NCI-H1105 treated with DMSO at 0.1 percent for 48 hours (cell line): ENCODE data around the gene VSIG4.

ENCODE experiments used
- DNase-seq: peaks from one replicate; lab custom pipeline; 2025; lab: John Stamatoyannopoulos, UW

The VSIG4 gene

DNA sequence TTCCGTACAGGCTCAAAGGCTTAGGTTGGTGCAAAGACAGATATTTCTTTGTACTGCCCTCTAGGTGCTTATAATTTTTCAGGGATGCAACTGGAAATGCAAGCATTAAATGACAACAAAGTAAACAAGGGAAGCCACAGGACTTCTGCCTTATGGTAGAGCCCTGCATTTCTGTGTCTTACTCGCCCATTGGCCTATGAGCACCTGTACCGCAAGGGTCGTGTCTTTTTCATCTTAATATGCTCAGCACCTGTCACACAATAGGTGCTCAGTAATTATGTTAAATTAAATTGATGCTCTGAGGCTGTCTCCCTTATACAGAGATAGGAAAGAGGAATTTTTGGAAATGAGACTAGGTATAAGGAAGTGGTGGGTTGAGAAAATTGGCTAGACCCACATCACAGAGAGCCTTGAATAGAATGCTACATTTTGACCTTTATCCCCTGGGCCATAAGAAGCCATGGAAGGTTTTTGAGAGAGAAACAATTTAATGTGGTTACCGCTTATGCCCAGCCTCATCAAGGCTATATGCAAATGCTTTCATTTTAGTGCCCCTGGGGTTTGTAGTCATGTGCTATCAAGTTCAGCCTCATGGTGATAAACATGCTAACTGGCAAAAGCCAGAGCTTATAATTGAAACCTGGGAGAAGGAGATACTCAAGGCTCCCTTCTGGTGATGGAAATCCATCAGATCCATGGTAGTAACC is 16.3 kb downstream of the VSIG4 start:
- no peak for DNase-seq

DNA sequence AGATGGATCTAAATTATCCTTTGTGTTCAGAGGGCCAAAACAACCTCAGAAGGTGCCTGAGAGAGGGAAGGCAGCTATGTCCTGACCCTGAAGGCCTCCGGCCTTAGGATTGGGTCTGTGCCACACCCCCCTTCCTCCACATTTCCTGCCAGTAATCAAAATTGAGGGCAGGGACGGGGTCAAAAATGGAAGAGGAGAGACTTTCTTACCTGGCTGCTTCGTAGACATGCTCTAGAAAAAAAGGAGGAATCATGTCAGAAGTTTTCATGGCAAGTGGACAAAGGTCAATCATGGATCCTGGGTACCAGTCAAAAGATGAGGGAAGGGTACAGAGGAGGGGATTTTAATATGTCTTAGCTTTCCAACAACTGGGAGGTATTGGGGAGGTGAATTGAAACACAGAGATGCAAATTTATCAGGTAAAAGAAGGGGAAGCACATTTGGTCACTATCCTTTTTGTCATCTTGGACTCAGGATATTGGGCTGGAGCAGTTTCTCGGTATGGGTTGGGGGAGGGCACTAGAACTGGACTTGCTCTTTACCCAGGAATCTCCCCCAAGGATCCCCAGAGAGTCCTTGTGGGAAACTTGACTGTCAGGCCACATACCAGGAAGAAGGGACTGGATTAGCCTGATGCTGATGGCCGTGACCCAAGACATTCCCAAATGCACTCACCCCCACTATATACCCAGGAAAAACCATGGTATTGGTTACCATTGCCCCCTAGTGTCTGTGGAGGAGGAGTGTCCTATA is 17.1 kb downstream of the VSIG4 start:
- DNase-seq, result no peak

DNA sequence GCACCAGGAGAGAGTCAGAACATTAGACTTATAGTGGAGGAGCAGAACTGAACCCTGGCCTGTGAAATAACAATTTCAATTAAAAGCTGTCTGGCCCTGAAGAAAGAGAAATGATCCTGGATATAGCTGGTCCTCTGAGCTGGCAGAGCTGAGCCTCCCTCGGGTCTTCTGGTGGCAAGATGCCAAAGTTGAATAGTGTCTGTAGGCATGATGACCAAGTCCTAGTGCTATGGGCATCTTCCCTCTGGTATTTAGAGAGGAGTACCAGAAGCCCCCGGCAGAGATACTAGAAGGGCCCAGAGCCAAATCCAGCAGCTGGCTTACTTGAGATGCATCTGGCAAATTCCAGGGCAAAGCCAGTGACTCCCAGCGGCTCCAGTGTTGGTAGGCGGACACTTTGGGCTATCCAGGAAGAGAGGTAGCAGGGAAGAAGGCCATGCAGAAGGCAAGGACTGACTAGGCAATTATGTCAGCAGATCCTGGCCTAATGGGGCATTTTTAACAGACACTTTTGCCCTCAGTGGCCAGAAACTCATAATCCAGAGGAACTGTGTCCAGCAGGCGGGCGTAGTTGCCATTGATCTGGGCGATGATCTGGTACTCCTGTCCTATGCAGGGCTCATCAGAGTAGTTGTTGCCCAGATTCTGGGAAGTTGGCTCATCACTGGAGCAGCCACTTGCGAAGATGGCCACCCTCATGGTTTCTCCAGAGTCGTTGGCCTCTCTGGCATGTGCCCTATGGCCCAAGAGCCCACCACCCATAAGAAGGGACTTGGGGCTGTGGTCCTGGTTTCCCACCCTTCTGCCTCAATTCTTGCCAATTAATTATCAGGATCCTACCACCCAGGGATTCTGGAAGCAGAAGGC is 17.9 kb downstream of the VSIG4 start:
- no peak for DNase-seq

DNA sequence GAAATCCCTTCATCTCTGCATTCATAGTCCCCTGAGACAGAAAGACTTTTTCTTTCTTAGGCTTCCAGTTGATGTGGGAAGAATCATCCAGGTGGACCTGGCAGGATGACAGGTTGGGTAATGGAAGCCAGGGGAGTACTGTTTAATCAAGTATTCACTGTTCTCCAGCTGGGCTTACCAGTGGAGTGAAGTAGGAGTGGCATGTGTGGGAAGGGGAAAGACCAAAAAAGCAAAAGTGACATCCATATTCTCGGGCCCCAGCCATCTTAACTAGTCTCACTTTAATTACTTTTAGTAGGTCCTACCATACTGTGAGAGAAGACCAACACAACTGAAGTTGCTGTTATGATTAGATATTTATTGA is 18.5 kb downstream of the VSIG4 start:
- no peak for DNase-seq

DNA sequence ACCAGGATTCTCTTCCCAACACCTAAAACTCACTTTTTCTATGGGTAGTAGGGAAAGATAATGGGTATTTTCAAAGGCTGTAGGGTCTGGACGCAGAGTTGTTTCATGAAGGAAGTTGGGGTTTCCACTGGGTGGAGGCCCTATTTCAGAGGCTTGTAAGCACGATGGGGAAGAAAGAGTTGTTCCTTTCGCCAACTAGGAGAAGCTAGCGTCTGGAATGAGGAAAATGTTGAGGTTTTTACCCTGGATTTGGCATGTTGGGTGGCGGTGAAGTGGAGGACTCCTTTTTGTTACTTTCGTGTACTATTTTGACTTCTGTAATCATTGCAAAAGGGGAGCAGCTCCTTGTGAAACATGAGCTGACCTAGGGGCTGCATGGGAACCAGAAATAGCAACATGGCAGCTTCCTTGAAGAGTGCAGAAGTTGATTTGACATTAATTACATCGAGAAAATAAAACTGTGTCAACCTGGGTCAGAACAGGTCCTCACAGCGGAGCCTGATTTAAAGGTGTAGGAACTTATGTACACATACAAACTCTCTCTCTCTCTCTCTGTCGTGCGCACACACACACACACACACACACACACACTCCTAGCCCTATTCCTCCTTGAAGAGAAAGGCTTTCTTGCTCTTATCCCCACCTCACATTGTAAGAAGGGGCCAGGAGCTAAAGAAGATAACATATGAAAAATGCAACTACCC is 19.1 kb downstream of the VSIG4 start:
- no peak for DNase-seq

DNA sequence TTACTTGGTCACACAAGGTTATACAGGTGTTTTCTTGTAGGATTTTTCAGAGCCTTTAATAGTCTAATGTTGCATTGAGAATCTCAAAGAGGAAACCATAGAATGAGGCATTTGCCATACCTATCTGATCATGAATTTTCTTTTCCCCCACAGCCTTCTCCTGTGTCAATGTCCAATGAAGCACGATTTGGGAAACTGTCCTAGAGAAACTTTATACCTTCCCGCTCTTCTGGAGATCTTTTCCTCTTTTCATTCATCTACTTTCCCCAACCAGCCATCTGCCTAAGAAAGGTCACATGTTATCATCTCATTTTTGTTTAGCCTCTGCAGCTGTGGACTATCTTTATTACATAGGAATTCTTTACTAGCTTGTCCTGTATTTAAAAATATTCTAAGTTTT is 19.9 kb downstream of the VSIG4 start:
- no peak for DNase-seq

DNA sequence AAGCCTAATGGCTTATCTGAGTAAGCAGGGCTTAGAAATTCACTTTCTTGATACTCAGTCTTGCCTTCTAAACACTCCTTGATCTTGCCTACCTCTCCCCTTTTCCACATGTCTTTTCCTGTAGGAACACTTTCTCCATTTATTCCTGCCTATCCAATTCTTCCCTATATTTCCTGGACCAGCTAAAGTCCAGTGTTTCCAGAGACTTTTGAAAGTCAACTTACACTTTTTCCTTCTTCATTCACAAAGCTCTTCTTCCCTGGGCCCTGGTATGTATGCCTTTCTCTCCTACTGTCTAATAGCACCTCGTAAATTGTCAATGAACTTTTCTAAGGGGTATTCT is 20.6 kb downstream of the VSIG4 start:
- no peak for DNase-seq

DNA sequence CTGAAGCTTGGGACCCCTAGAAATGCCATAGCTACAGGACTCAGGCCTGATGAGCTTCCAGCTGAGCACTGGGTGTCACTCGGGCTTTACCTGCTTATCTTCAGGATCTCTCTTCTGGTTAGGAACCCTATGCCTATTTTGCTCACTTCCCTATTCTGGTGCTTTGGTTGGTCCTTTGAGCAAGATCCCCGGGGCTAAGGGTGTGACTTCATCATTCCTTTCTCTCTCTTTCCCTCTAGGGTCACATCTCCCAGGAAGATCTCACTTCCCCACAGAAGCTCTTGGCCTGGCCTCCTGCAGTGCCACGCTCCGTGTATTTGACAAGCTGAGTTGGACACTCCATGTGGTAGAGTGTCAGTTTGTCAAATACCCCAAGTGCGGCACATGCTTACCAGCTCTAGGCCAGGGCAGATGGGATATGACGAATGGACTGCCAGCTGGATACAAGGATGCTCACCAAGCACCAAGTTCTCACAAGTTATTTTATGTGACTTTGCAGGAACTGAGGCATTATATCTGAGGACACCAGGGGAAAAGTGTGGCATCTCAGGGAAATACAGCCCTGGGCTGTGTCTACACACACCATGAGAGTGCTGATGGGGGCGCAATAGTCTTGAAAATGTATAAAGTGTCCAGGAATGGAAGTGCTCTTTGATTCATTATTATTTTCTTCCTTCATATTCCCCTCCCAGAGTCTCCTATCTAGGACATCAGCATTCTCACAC is 21.1 kb downstream of the VSIG4 start:
- no peak for DNase-seq

DNA sequence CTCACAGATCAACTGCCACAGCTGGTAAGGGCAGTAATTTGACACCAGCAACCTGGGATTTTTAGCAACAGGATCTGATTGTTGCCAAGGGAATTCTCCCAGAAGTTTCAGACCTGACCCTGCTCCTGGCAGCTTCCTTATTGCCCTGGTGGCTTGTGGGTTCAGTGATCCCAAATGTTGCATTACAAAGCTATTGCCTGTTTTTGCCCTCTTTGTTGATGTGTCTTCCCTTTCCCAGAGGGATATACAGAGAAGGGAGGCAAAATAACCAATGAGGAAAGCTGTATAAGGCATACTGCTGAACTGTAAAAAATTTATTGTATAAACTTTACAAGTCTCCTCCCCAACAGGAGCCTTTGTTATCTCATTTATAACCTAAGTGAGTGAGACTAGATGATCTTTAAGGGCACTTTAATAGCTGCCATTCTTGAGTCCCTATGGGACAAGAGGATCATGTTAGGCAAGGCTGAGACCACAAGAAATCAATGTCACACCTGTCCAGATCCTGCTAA is 22.2 kb downstream of the VSIG4 start:
- DNase-seq, result no peak

DNA sequence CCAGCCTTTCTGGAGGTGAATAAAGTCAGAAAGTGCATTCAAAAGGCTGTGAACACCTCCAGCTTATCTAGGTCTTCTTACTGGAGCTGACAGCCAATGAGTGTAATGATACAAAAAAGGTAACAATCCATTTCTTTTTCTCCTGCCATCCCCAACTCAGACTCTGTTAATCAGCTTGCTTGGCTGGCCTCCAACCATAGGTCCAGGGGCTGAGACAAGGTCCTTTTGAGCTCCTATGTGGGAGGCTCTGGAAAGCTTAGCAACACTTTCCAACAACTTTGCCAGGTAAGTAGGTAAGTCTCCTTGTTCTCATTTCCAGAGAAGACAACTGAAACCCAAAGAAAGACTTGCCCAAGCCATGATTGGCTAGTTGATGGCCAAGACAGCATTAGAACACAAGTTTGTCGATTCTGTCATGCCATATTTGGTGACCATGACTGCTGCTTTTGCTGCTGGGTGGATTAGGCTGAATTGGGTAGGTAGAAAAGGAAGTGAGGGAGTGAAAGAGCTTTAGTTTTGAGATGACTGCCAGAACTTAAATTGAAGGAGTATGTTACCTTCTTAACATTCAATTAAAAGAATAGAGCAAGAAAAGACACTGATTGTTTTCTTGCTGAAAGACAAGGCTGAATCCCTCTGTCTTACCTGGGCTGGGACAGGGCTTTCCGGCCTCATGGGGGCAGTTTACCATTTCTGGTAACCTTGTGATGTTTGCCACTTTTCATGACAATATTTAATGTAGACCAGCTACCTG is 22.8 kb downstream of the VSIG4 start:
- no peak for DNase-seq

DNA sequence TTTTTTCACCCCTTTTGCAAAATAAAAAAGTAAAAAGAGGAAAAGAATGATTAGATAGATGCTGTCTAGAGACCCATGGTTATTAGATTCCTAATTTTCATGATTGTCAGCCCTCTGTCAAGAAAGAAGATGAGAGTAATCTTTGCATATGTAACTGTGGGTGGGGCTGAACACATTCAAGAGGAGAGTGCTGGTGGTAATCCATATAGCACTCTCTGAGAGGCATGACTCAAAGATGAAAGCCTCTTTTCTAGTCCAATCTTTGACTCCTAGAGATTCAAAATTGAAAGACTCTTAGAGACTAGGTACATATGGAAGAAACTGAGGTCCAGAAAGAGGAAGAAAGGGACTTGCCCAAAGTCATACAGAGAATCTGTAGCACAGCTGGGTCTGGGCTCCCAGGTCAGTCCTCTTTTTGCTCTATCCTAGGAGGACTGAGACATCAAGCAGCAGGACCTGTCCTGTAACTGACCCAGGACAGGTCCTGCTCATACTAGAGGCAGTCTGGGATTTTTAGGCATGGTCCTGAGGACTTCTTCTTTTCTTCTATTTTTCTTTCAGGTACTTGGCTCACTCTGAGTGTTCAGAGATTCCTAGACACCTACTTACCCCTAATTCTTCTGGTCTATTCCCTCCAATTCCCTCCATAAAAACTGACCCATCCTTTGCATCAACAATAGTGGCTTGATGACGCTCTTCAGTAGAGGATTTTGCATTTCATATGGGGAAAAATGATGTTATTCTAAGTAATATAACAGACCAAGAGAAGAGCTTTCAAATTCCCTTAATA is 23.8 kb downstream of the VSIG4 start:
- no peak for DNase-seq

DNA sequence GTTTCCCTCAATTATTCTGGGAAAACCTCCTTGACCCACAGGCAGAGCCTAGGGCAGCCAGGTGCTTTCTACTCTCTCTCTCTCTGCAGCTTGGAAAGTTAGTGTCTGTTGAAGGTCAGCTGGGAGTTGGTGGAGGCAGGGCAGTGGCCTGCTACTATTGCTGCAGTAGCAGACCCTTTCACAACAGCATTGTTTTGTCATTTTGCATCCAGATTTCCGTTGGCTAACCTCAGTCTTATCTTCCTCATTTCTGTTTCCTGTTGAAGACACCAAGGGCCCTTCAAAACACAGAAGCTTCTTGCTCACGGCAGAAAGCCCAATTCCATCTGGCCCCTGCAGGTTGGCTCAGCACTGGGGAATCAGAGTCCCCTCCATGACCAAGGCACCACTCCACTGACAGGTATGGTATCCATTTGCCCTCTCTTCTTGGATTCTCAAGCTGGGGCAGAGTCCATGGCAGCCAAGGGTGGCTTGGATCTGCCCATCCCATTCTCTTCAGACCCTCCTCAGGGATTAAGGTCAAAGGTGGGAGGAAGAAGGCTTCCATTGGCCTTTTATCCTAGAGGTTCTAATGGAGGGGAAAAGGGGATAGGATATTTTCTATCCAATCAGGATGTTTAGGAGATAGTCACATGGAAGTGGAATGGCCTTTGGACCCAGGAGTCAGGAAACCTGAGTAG is 24.6 kb downstream of the VSIG4 start:
- DNase-seq, result no peak

DNA sequence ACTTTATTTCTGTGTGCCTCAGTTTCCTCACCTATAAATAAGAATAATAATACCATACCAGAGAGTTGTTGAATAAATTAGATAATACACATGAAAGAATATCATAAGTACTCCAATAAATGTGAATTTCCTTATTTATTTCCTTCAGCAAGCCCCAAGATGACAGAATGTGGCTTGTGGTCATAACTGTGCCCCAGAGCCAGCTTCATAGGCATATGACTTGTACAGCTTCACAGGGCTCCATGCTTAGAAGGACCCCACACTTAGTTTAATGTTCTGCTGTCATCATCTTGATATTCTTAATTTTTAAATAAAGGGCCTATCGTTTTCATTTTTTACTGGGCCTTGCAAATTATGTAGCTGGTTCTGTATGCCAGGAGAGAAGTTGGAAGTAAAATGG is 25.3 kb downstream of the VSIG4 start:
- no peak for DNase-seq

DNA sequence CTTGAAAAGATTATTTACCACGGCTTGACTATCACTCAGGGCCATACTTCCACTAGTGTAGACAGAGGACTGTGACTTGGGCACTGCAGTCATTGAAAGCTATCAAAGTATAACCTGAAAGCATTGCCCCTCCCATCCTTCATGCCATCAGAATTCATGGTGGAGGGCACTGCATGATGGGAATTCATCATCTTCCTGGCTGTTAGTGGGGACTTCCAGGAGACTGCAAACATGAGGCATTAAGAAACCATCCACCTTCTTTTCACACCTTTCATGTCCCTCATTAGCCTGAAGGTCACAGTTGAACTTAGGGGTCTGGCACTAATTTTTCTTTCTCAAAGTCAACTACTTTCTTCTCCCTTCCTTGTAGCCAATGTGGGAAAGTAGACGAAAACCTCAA is 25.8 kb downstream of the VSIG4 start:
- DNase-seq, result no peak

DNA sequence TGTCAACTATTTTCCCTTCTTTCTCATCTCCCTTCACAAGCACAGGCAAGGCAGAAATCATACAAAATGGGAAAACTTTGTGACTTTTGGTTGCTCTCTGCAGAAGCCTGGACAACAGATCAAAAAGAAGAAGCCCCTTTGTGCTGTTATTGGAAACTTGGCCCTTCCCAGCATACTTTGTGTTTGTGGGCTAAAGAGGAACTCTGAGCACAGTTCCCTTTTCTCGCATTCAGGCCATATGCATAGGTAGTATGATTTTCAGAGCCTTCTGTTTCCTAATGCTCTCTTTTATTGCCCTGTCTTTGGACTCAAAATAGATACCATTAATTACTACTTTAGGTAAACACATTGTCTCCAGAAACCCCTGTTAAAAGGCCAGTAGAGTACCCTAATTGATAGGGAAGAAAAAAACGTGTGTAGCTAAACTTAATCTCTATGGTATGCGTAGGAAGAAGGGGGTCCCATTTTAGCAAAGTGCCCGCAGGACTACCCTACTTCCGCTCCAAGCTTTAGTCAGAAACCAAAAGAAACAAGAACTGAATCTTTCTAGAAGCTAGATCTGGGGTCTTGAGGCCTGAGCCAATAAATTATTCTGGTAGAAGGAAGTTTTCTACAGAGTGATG is 26.6 kb downstream of the VSIG4 start:
- DNase-seq, result no peak

DNA sequence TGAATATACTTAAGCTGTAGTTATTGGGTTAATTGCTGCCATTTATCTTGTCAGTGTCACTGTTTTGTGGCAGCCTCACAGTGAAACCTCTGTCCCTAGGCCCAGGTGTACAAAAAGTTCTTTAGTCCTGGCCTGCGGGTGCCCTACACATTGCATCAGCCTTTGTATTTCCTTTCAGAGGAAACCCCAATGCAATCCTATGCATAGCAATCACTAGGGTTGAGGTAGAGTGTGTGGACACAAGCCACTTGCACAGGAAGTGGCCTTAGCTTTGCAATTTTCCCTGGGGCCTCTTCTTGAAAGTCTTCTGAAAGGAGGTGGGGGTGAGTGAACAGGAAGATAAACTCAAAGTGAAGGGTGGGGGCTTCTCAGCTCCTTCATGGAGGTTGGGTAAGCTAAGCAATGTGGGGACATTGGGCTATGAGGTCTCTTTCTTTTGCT is 27.8 kb downstream of the VSIG4 start:
- DNase-seq, result no peak

DNA sequence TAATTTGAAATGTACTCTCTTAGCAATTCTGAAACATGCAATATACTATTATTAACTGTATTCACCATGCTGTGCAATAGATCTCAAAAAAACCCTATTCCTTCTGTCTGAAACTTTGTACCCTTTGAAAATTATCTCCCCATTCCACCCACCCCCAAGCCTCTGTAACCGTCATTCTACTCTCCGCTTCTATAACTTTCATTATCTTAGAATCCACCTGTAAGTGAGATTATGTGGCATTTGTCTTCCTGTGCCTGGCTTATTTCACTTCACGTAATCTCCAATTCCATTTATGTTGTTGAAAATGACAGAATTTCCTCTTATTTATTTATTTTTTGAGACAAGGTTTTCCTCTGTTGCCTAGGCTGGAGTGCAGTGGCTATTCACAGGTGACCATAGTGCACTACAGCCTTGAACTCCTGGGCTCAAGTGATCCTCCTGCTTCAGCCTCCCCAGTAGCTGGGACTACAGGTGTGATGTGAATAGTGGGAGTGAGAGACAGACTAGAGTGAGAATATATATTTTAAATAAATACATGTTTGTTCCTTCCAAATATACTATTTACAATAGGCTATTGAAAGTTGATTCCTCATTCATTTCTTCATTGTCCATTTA is 30.5 kb downstream of the VSIG4 start:
- DNase-seq, result no peak

DNA sequence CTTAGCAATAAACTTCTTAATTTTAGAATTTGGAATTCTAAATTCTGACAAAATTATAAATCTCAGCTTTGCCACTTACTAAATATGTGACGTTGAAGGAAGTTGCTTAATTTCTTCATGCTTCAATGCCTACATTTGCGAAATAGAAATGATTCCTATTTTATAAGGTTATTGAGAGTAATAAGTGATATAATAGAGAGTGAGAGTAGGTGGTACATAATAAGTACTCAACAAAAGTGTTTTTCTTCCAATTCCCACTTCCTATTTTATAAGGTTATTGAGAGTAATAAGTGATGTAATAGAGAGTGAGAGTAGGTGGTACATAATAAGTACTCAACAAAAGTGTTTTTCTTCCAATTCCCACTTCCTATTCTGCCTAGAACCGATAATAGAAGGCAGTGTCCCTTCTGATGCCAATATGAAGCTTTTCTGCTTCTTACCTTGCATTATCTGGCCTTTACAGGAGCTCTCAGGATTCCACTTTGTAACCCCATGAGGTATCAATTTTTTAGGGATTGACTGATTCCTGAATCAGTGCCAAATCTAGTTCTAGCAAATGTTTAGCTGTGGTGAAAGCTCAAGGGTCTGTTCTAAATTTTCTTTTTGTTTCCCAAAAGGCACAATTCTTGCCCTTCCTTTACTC is 31.4 kb downstream of the VSIG4 start:
- no peak for DNase-seq
